ENCODE data around the gene RCSD1. TPM values are rescaled to one million over a fixed set of nuclear protein-coding genes. Genes with fewer than 3 reads are reported as not detected.

The RCSD1 gene
- total RNA-seq, 1 experiment from 2014 or later: 0.16 TPM

- peaks cover 27% of the 10 kb centered on the region for H3K4me1 Mint-ChIP-seq (ENCODE audit: insufficient read depth, unreplicated experiment)
- ChIA-PET CTCF (interaction anchor here (0.6 to 1.2 kb wide), 4 partner anchors 20 to 159 kb away, joined by 3 to 6 read pairs (median 4); no protein-coding TSS in a partner anchor), POLR2A (interaction anchor here (0.6 to 0.7 kb wide), 3 partner anchors 9 to 245 kb away, joined by 3 to 4 read pairs (median 3); no protein-coding TSS in a partner anchor)
- no peak overlapping the region for H3K4me3 Mint-ChIP-seq (ENCODE audit: unreplicated experiment)
- TF ChIP-seq CTCF (IDR thresholded peaks at IDR 0.05; ENCODE audit: unreplicated experiment): no peak
- no peak overlapping the region for H3K27ac Mint-ChIP-seq (ENCODE audit: low read depth, unreplicated experiment)
- intact Hi-C loops (cut with micrococcal nuclease): no loop called here
- H3K36me3 Mint-ChIP-seq (ENCODE audit: insufficient read depth, unreplicated experiment): peaks cover 9% of the 10 kb centered on the region
- DNase-seq (ENCODE audit: unreplicated experiment): no peak
- H3K27me3 Mint-ChIP-seq (ENCODE audit: insufficient read depth, unreplicated experiment): no peaks in the 10 kb centered on the region
- H3K9me3 Mint-ChIP-seq (ENCODE audit: unreplicated experiment): no peaks in the 10 kb centered on the region
- no TSS peak for BruUV-seq (replicated peaks)
Observed at GRCh38 chr1:167755654-167756053, 125.6 kb downstream of the RCSD1 start.

Other genes starting within 250 kb of the RCSD1 start
- not detected in 2 replicates for gene CD247, start 111.7 kb upstream of the RCSD1 start, total RNA-seq (2022)
- 136 and 154 TPM in 2 replicates for gene CREG1, start 76.5 kb upstream of the RCSD1 start, total RNA-seq (2022)
- 164 and 169 TPM in 2 replicates for gene MPZL1, start 91.8 kb downstream of the RCSD1 start, total RNA-seq (2022)

Data from MCF 10A (cell line).